HUES48 (cell line): ENCODE data around the gene EFEMP1.

Source experiments
- H3K27ac ChIP-seq: one replicate; pipeline ENCODE4 v1.7.0; 2013; ENCODE audit warnings: low read depth, low read length, inconsistent platforms
- H3K27me3 ChIP-seq: 2 replicates; pipeline ENCODE4 v1.6.1; 2013; ENCODE audit warnings: mild to moderate bottlenecking, low read length; ENCODE audit not compliant: control insufficient read depth, insufficient read depth
- H3K36me3 ChIP-seq: 2 replicates; pipeline ENCODE4 v1.6.1; 2013; ENCODE audit warnings: low read length; ENCODE audit not compliant: control insufficient read depth, insufficient read depth
- H3K4me1 ChIP-seq: 2 replicates; pipeline ENCODE4 v1.6.1; 2013; ENCODE audit warnings: mild to moderate bottlenecking, low read length; ENCODE audit not compliant: control insufficient read depth, insufficient read depth
- H3K4me3 ChIP-seq: 2 replicates; pipeline ENCODE4 v1.5.1; 2013; ENCODE audit warnings: mild to moderate bottlenecking, low read depth, low read length
- H3K9ac ChIP-seq: 2 replicates; pipeline ENCODE4 v1.6.1; 2013; ENCODE audit warnings: mild to moderate bottlenecking, low read depth, low read length, moderate library complexity
- H3K9me3 ChIP-seq: 2 replicates; pipeline ENCODE4 v1.6.1; 2013; ENCODE audit warnings: low read length; ENCODE audit not compliant: control insufficient read depth, insufficient read depth

The EFEMP1 gene

DNA sequence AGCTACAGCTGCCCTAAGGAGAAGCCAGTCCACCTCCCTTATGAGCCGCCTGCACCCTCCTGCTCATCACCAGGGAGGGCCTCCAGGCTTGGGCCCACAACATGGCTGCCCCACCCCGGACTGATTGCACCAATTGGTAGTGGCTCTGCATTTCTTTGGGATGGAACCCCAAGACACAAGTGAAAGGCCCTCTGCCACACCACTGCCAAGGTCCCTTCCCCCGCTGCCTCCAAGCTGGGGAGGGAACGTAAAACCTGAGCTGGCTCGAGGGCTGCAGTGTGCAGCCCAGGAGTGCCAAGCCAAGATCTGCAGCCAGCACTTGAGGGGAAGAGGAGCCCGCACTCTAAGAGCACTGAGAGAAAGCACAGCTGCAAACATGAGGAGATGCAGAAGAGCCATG, 97.3 kb downstream of the EFEMP1 start:
- H3K36me3 ChIP-seq: no peaks in the 10 kb centered on the region
- no peak overlapping the region for H3K4me3 ChIP-seq

DNA sequence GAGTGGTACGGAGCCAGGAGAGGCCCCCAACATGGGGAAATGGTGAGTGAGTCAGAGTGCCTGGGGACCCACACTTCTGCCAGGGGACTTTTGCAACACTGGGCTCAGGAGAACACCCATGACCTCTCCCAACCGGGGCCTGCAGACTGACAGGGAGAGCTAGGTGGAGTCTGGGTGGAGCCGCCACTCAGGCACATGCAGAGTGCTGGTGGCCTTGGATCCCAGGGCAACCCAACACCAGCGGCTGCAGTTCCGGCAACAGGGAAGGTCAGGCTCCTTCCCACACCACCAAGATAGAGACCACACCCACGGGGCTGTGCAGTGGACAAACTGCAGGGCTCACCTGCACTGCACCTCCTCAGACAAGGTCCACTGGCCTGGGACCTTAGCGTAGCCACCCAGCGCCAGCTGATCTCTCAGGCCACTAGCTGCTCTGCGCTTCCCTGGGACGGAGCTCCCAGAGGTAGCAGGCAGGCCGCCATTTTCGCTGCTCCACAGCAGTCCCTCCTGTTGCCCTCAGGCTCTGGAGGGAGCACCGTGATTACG, 99.0 kb downstream of the EFEMP1 start:
- Histone ChIP-seq H3K4me1 (peaks cover 5% of the 10 kb centered on the region; the same call in 1 of the 2 replicates), H3K36me3 (no peaks in the 10 kb centered on the region), H3K27me3 (no peaks in the 10 kb centered on the region), H3K9me3 (no peaks in the 10 kb centered on the region), H3K4me3 (no peak overlapping the region), H3K9ac (no peak overlapping the region), H3K27ac (no peak overlapping the region)

More for the DNA sequence above, 97.3 kb downstream of the EFEMP1 start:
- Histone ChIP-seq H3K9ac (no peak overlapping the region), H3K27me3 (no peaks in the 10 kb centered on the region), H3K4me1 (peaks cover 5% of the 10 kb centered on the region; the same call in 1 of the 2 replicates), H3K27ac (no peak overlapping the region), H3K9me3 (no peaks in the 10 kb centered on the region)
